ENCODE data around the gene ZFYVE28. TPM values are rescaled to one million over a fixed set of nuclear protein-coding genes. Genes with fewer than 3 reads are reported as not detected.

Gene ZFYVE28
- total RNA-seq, 1 experiment from 2014 or later = 19.2 TPM

GRCh38 chr4:2373532-2373931 lies 44.9 kb downstream of the ZFYVE28 start:
- Histone ChIP-seq H3K4me1 (ENCODE audit: control insufficient read depth in 1 of 2, insufficient read depth in 2 of 2, low read length in 2 of 2) (no peaks in the 10 kb centered on the region), H3K79me2 (ENCODE audit: insufficient read depth, low read length) (no peaks in the 10 kb centered on the region), H3K36me3 (ENCODE audit: control insufficient read depth in 1 of 2, insufficient read depth in 2 of 2, low read length in 2 of 2) (no peaks in the 10 kb centered on the region), H3K4me3 (replicated peaks in 1 of 2; ENCODE audit: low read depth in 1 of 2, low read length in 2 of 2) (no peak overlapping the region), H3K27me3 (ENCODE audit: insufficient read depth, low read length) (no peaks in the 10 kb centered on the region), H3K9me3 (ENCODE audit: control insufficient read depth in 1 of 2, insufficient read depth in 1 of 2, low read depth in 1 of 2, low read length in 2 of 2) (peaks cover 0 to 3% of the 10 kb centered on the region in 2 experiments; a peak in 2 of 4 replicates), H4K20me1 (ENCODE audit: insufficient read depth) (no peaks in the 10 kb centered on the region), H3K9me2 (ENCODE audit: insufficient read depth) (no peaks in the 10 kb centered on the region), H3K27ac (ENCODE audit: low read depth, low read length) (no peak overlapping the region), H2AFZ (ENCODE audit: low read depth, low read length, poor library complexity, severe bottlenecking) (no peak overlapping the region), H3K9ac (ENCODE audit: low read length) (no peak overlapping the region), H3K4me2 (ENCODE audit: low read length) (no peak overlapping the region)
- no peak for DNase-seq (ENCODE audit: low read depth, low spot score)
- intact Hi-C loops (cut with micrococcal nuclease) = no loop called here
- TF ChIP-seq SRF (IDR thresholded peaks at IDR 0.05; ENCODE audit: low read depth) (no peak), EZH2 (IDR thresholded peaks at IDR 0.05) (no peak), CEBPB (IDR thresholded peaks at IDR 0.05; ENCODE audit: low read depth) (no peak), EZH2phosphoT487 (IDR thresholded peaks at IDR 0.05; ENCODE audit: borderline replicate concordance) (no peak), ZFX (IDR thresholded peaks at IDR 0.05) (no peak), TCF7L2 (IDR thresholded peaks at IDR 0.05; ENCODE audit: borderline replicate concordance, extremely low read depth, insufficient read depth, insufficient read length) (no peak), ELF1 (IDR thresholded peaks at IDR 0.05; ENCODE audit: borderline replicate concordance, low read depth) (no peak), POLR2A (IDR thresholded peaks at IDR 0.05; ENCODE audit: borderline replicate concordance, extremely low read depth, insufficient read depth, insufficient read length) (no peak), ZBTB33 (IDR thresholded peaks at IDR 0.05; ENCODE audit: extremely low read depth, insufficient replicate concordance, low read length) (no peak), POLR2AphosphoS5 (IDR thresholded peaks at IDR 0.05; ENCODE audit: low read depth, low read length) (no peak), SIN3A (IDR thresholded peaks at IDR 0.05; ENCODE audit: low read depth) (no peak), CTCF (IDR thresholded peaks at IDR 0.05 in 2 of 3, conservative IDR thresholded peaks at IDR 0.05 in 1 of 3; ENCODE audit: borderline replicate concordance in 1 of 3, insufficient read depth in 1 of 3, low read depth in 2 of 3, low read length in 2 of 3) (no peak), RAD21 (IDR thresholded peaks at IDR 0.05; ENCODE audit: low read depth) (no peak), JUND (IDR thresholded peaks at IDR 0.05) (no peak), ZNF274 (IDR thresholded peaks at IDR 0.05; ENCODE audit: low read depth, low read length) (no peak)
- TF ChIP-seq, protein P1, sequence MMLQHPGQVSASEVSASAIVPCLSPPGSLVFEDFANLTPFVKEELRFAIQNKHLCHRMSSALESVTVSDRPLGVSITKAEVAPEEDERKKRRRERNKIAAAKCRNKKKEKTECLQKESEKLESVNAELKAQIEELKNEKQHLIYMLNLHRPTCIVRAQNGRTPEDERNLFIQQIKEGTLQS (IDR thresholded peaks at IDR 0.05) = no peak
- TF ChIP-seq, protein P2, sequence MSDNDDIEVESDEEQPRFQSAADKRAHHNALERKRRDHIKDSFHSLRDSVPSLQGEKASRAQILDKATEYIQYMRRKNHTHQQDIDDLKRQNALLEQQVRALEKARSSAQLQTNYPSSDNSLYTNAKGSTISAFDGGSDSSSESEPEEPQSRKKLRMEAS (IDR thresholded peaks at IDR 0.05) = no peak
- ChIA-PET POLR2A (no interaction called here), CTCF (no interaction called here), RAD21 (ENCODE audit: low non-redundant PET in 1 of 2, low total read pairs in 2 of 2, uncharacterized antibody in 2 of 2, unreplicated experiment in 2 of 2) (no interaction called here)
- ATAC-seq = no peak
- BruUV-seq (replicated peaks) = no TSS peak

All from HCT116 (cell line).